Lung (tissue), 12 donors: ENCODE measurements around the gene SPACDR. TPM values are rescaled to one million over a fixed set of nuclear protein-coding genes. Genes with fewer than 3 reads are reported as not detected.
"Not testable (repeated sequence)": the region's sequence is repeated elsewhere in the genome, so short reads cannot be mapped to it uniquely, and the experiment has no call there.

Source experiments
- ATAC-seq: fragments of 200-7000 bp; cut with Tn5 transposase; one replicate; pipeline ENCODE4 v1.9.1; 2020; ENCODE audit warnings: moderate number of reproducible peaks; ENCODE audit not compliant: insufficient read depth, low FRiP score
- DNase-seq, 3 donors: peaks; one replicate each; pipeline ENCODE4 v3.0.0-alpha.2; 2013 to 2017
- H3K27ac ChIP-seq, 2 donors: one replicate each; pipeline ENCODE4 v1.5.1; 2013; ENCODE audit warnings: mild to moderate bottlenecking in 2 of 2, moderate library complexity in 2 of 2, control low read depth in 1 of 2, inconsistent platforms in 1 of 2, low read depth in 1 of 2, low read length in 1 of 2
- H3K27me3 ChIP-seq, 3 donors: one replicate each; pipeline ENCODE4 v1.5.1; 2013; ENCODE audit warnings: low read length in 2 of 3; ENCODE audit not compliant: control insufficient read depth in 3 of 3, insufficient read depth in 3 of 3
- H3K36me3 ChIP-seq, 4 donors: one replicate each; pipeline ENCODE4 v1.5.1; 2013; ENCODE audit warnings: low read length in 4 of 4, mild to moderate bottlenecking in 1 of 4, moderate library complexity in 1 of 4; ENCODE audit not compliant: control insufficient read depth in 4 of 4, insufficient read depth in 4 of 4
- H3K4me1 ChIP-seq, 5 donors: one replicate each; pipeline ENCODE4 v1.5.1; 2013; ENCODE audit warnings: low read length in 5 of 5, mild to moderate bottlenecking in 2 of 5, moderate library complexity in 1 of 5; ENCODE audit not compliant: control insufficient read depth in 5 of 5, insufficient read depth in 5 of 5
- H3K4me3 ChIP-seq: one replicate; pipeline ENCODE4 v1.5.1; 2013; ENCODE audit warnings: mild to moderate bottlenecking, control low read depth, moderate library complexity
- H3K9ac ChIP-seq, 2 donors: one replicate each; pipeline ENCODE4 v1.5.1; 2013; ENCODE audit warnings: low read length in 2 of 2, control low read depth in 1 of 2; ENCODE audit not compliant: insufficient read depth in 1 of 2
- H3K9me3 ChIP-seq, 4 donors: one replicate each; pipeline ENCODE4 v1.5.1; 2013; ENCODE audit warnings: low read length in 3 of 4, mild to moderate bottlenecking in 1 of 4, moderate library complexity in 1 of 4; ENCODE audit not compliant: control insufficient read depth in 4 of 4, insufficient read depth in 3 of 4
- WGBS, 2 donors: extraction: QIAGEN DNeasy Blood & Tissue Kit; methylation state at CpG; one replicate each; pipeline ENCODE4 v1.1.7; 2013; 5-methylcytosine and 5-hydroxymethylcytosine counted together
- polyA plus RNA-seq, 2 donors: library from polyadenylated mRNA; stranded (reverse); fragments of 200-250 nt; gene quantifications; one replicate each; pipeline ENCODE4 v1.2.1, GENCODE V29; 2013
- total RNA-seq, 2 donors: library from RNA; depleted of rRNA in 1 of 2; stranded (reverse); fragments of >200 nt in 1 of 2; gene quantifications; one replicate each; pipeline ENCODE4 v1.2.1, GENCODE V29; 2014 to 2021
- TF ChIP-seq, protein P1 (sequence below): IDR thresholded peaks from 2 replicates; pipeline ENCODE4 v1.5.1; 2012; ENCODE audit warnings: mild to moderate bottlenecking; ENCODE audit errors: control extremely low read depth, extremely low read depth
- donor health status: control.
- donor health status: control.
- donor health status: Bipolar disorder and iron deficiency.
- donor health status: healthy.
- donor health status: DM: yes; HTN: yes; CAD: no.

The SPACDR gene
- total and polyA plus RNA-seq, 4 donors, result 0.54 to 2.0 (median 0.83) TPM

DNA sequence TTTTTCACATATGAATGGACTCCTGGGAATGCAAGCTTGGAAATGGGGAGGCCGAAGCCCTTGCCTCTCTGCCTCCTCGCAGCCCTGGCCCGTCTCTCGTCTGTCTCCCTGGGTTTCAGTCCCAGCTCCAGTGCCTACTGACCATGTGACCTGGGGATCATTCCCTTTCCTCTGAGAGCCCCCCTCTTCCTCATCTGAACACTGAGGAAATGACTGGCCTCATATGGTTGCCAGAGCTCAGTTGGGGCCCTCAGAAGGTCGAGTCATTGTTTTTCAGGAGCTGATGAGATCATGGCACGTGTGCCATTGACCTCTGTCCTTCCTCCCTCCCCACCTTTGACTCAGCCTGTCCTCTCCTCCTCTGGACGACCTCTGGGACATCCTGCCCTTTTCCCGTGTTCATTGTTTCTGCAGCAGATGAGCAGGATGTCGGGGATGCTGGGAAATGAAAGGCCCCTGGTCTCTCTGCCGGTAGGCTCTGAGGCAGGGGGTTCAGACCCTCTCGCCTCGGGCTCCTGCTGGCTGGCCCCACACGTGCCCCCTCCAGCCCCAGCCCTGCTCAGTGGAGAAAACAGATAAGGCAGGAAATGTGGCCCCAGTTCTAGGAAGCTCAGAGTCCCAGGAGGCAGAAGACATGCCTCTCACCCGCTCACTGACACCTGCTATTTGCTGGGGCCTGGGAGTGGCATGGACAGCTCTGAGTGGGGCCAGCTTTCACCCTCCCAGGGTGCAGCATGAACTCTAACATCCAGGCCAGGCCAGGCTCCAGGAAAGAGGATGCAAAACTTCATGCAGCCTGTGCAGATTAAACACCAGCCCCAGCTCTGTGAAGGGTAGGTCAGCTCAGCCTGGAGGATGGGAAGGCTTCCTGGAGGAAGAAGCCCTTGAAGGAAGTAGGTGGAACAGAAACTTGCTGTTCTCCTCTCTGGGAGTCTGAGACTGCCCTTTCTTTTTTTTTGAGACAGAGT is 19.5 kb downstream of the SPACDR start:
- no peak overlapping the region for H3K9ac ChIP-seq
- H3K4me1 ChIP-seq, result peaks cover 0 to 4% (median 2%) of the 10 kb centered on the region in 5 donors
- TF ChIP-seq, protein P1, sequence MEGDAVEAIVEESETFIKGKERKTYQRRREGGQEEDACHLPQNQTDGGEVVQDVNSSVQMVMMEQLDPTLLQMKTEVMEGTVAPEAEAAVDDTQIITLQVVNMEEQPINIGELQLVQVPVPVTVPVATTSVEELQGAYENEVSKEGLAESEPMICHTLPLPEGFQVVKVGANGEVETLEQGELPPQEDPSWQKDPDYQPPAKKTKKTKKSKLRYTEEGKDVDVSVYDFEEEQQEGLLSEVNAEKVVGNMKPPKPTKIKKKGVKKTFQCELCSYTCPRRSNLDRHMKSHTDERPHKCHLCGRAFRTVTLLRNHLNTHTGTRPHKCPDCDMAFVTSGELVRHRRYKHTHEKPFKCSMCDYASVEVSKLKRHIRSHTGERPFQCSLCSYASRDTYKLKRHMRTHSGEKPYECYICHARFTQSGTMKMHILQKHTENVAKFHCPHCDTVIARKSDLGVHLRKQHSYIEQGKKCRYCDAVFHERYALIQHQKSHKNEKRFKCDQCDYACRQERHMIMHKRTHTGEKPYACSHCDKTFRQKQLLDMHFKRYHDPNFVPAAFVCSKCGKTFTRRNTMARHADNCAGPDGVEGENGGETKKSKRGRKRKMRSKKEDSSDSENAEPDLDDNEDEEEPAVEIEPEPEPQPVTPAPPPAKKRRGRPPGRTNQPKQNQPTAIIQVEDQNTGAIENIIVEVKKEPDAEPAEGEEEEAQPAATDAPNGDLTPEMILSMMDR, result no peak
- WGBS, 2 donors, result 33 to 35% methylated on average over 14 of the region's 14 CpGs
- no peaks in the 10 kb centered on the region for H3K36me3 ChIP-seq
- peak overlapping the region; percentile 57 to 68 for H3K27ac ChIP-seq
- no peaks in the 10 kb centered on the region for H3K9me3 ChIP-seq
- peak; percentile 66 for ATAC-seq
- DNase-seq, result peak in 2 of 3 donors; percentile 53 to 76
- H3K4me3 ChIP-seq, result no peak overlapping the region
- H3K27me3 ChIP-seq, result no peaks in the 10 kb centered on the region

DNA sequence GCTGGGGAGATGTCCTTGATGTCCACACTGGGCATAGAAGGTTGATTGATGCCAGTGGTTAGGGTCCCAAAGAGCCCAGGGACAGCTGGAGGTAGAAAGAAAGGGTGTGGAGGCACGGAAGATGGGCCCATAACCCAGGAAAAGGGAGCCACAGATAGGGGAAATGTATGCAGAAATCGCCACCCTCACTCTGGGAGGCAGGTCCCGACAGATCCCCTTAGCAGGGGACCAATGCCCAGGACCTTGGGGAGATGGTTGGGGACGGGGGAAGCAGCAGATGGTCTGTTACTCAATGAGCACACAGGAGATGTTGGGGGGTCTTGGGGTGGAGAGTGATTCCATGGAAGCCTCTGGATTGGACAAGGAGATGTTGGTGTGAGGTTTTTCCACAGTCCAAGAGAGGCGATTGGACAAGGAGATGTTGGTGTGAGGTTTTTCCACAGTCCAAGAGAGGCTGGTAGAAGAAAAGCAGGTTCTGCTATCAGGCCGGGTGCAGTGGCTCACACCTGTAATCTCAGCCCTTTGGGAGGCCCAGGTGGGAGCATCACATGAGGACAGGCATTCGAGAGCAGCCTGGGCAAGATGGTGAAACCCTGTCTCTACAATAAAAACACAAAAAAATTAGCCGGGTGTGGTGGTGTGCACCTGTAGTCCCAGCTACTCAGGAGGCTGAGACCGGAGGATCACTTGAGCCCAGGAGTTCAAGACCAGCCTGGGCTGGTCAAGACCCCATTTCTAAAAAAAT is 20.8 kb downstream of the SPACDR start:
- H3K4me1 ChIP-seq, result peaks cover 0 to 4% (median 2%) of the 10 kb centered on the region in 5 donors
- H3K9ac ChIP-seq, result no peak overlapping the region
- whole genome bisulfite sequencing, 2 donors, result 91 to 92% methylated on average over 9 of the region's 9 CpGs
- H3K4me3 ChIP-seq, result no peak overlapping the region
- ATAC-seq (no peak), DNase-seq (no peak)
- no peaks in the 10 kb centered on the region for H3K36me3 ChIP-seq
- TF ChIP-seq, protein P1, result no peak
- no peaks in the 10 kb centered on the region for H3K9me3 ChIP-seq
- H3K27ac ChIP-seq, result peak overlapping the region; percentile 14 to 56
- no peaks in the 10 kb centered on the region for H3K27me3 ChIP-seq

DNA sequence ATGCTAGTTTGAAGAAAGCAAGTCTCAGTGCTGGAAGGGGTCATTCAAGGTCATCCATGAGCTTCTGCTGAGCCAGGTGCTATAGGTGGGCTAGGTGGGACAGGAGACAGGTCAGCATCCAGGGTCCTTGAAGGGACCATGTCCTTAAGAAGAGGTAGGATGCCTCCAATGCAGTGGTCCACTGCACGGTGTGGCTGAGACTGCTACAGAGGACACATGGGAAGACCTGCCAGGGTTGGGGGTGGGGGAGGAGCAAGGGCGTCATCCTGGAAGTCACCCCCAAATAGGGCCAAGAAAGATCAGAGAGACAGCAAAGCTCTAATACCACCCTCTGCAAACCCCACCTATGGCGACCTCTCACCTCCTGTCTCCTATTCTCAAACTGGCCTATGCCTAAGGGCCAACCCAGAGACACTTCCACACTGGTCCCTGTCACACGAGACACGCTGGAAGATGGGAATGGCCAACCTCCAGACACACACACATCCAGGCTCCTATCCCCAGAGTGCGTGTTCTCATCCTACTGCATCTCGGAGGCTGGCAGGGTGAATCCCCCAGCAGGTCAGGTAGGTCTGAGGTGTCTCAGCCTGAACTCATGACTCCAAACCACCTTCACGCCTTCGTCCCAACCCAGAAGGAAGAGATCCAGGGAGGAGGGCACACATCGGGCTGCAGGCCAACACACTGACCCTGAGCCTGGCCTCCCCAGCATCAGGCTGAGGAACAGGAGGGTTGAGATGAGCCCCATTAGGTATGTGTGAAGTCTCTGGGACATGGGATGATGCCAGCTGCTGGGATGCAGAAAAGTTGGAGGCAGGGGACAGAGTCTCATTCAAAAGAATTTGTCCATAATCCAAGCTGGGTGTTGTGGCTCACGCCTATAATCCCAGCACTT is 22.2 kb downstream of the SPACDR start:
- peaks cover 0 to 4% (median 2%) of the 10 kb centered on the region in 5 donors for H3K4me1 ChIP-seq
- no peaks in the 10 kb centered on the region for H3K36me3 ChIP-seq
- TF ChIP-seq, protein P1, result no peak
- no peak overlapping the region for H3K27ac ChIP-seq
- H3K9ac ChIP-seq, result no peak overlapping the region
- no peak for DNase-seq
- no peak for ATAC-seq
- no peaks in the 10 kb centered on the region for H3K9me3 ChIP-seq
- H3K4me3 ChIP-seq, result no peak overlapping the region
- H3K27me3 ChIP-seq, result no peaks in the 10 kb centered on the region
- 94% methylated on average over 11 of the region's 11 CpGs for WGBS, 2 donors

DNA sequence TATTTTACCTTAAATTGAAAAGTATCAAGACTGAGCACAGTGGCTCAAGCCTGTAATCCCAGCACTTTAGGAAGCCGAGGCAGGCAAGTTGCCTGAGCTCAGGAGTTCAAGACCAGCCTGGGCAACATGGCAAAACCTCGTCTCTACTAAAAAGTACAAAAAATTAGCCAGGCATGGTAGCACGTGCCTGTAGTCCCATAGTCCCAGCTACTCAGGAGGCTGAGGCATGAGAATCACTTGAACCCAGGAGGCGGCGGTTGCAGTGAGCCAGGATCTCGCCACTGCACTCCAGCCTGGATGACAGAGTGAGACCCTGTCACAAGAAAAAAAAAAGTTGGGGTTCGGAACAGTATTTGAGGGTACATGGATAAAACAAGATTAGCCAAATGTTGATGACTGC is 24.8 kb downstream of the SPACDR start:
- not testable (repeated sequence) for H3K27ac ChIP-seq, H3K36me3 ChIP-seq, H3K4me3 ChIP-seq, ATAC-seq, H3K9ac ChIP-seq, H3K4me1 ChIP-seq, DNase-seq, H3K9me3 ChIP-seq, H3K27me3 ChIP-seq
- WGBS, 2 donors, result 93 to 94% methylated on average over 7 of the region's 7 CpGs

DNA sequence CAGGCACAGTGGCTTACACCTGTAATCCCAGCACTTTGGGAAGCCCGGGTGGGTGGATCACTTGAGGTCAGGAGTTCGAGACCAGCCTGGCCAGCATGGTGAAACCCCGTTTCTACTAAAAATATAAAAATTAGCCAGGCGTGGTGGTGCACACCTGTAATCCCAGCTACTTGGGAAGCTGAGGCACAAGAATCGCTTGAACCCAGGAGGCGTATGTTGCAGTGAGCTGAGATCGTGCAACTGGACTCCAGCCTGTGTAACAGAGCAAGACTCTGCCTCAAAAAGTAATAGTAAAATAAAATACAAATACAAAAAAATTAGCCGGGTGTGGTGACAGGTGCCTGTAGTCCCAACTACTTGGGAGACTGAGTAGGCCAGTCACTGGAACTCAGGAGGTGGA is 25.3 kb downstream of the SPACDR start:
- WGBS, 2 donors, result 94 to 97% methylated on average over 8 of the region's 8 CpGs
- H3K4me1 ChIP-seq, H3K27ac ChIP-seq, ATAC-seq, DNase-seq, H3K9ac ChIP-seq, H3K27me3 ChIP-seq, H3K9me3 ChIP-seq, H3K4me3 ChIP-seq: not testable (repeated sequence)
- H3K36me3 ChIP-seq, result peaks cover 3 to 11% (median 8%) of the 10 kb centered on the region in 4 donors
